HEK293 (cell line): ENCODE measurements around the gene NHS.

ENCODE experiments used
- CTCF ChIA-PET: fragments of 350-600 bp; formaldehyde crosslinking; extraction: SDS; loops from one replicate; lab custom pipeline; 2021; ENCODE audit warnings: antibody characterized with exemption; lab: Yijun Ruan, JAX
- POLR2A ChIA-PET: fragments of 300-600 bp; formaldehyde crosslinking; extraction: SDS; loops from one replicate; lab custom pipeline; 2020; ENCODE audit warnings: antibody characterized with exemption, inconsistent platforms; lab: Yijun Ruan, JAX
- H3K27ac ChIP-seq: fragments of 200-500 bp; sonication (Bioruptor generic); 2 replicates; pipeline ENCODE4 v1.5.1; 2014; ENCODE audit warnings: low read depth, low read length, control low read depth, inconsistent platforms; ENCODE audit errors: extremely low read depth
- H3K36me3 ChIP-seq, 2 experiments: fragments of 200-500 bp in 1 of 2; sonication (Bioruptor generic) in 1 of 2; 1 replicate in 1 of 2; 2 replicates in 1 of 2; pipeline ENCODE4 v1.5.1; 2014 to 2017; ENCODE audit warnings: inconsistent platforms in 2 of 2, low read length in 2 of 2; ENCODE audit not compliant: control insufficient read depth in 2 of 2, insufficient read depth in 1 of 2
- H3K4me1 ChIP-seq: fragments of 200-500 bp; sonication (Bioruptor generic); 2 replicates; pipeline ENCODE4 v1.5.1; 2014; ENCODE audit warnings: mild to moderate bottlenecking, low read length, inconsistent platforms; ENCODE audit not compliant: control insufficient read depth, insufficient read depth
- H3K4me3 ChIP-seq: 2 replicates; pipeline ENCODE4 v1.5.1; 2011; ENCODE audit warnings: low read depth, mild to moderate bottlenecking, control low read depth, low read length, moderate library complexity
- H3K9me3 ChIP-seq: fragments of 200-500 bp; sonication (Bioruptor generic); 2 replicates; pipeline ENCODE4 v1.5.1; 2014; ENCODE audit warnings: low read depth, low read length, inconsistent platforms; ENCODE audit not compliant: control insufficient read depth, insufficient read depth
- PRDM6 ChIP-seq: fragments of 450-650 bp; formaldehyde crosslinking; IDR thresholded peaks from 2 replicates; pipeline ENCODE4 v1.5.1; 2017; ENCODE audit warnings: missing biosample characterization, missing genetic modification characterization
- SP3 ChIP-seq: fragments of 450-650 bp; formaldehyde crosslinking; IDR thresholded peaks from 2 replicates; pipeline ENCODE4 v1.5.1; 2016; ENCODE audit warnings: missing biosample characterization, missing genetic modification characterization
- ZFP3 ChIP-seq: fragments of 450-650 bp; formaldehyde crosslinking; IDR thresholded peaks from 2 replicates; pipeline ENCODE4 v1.5.1; 2016; ENCODE audit warnings: low read depth, missing biosample characterization, missing genetic modification characterization
- ZFP41 ChIP-seq: fragments of 450-650 bp; formaldehyde crosslinking; IDR thresholded peaks from 2 replicates; pipeline ENCODE4 v1.5.1; 2016; ENCODE audit warnings: missing biosample characterization, missing genetic modification characterization, borderline replicate concordance
- ZFP69B ChIP-seq: fragments of 450-650 bp; formaldehyde crosslinking; IDR thresholded peaks from 2 replicates; pipeline ENCODE4 v1.5.1; 2016; ENCODE audit warnings: missing biosample characterization, missing genetic modification characterization
- ZNF24 ChIP-seq: fragments of 450-650 bp; formaldehyde crosslinking; IDR thresholded peaks from 2 replicates; pipeline ENCODE4 v1.5.1; 2016; ENCODE audit warnings: missing biosample characterization, missing genetic modification characterization
- ZNF274 ChIP-seq, 2 experiments: fragments of 200-500 bp in 1 of 2; fragments of 450-650 bp in 1 of 2; sonication (Bioruptor generic) in 1 of 2; formaldehyde crosslinking in 1 of 2; IDR thresholded peaks; 2 replicates each; pipeline versions ENCODE4 v1.5.1 to v1.6.1; 2014 to 2016; ENCODE audit warnings: borderline replicate concordance in 1 of 2, inconsistent platforms in 1 of 2, low read length in 1 of 2, missing biosample characterization in 1 of 2, missing genetic modification characterization in 1 of 2
- ZNF311 ChIP-seq: fragments of 450-650 bp; formaldehyde crosslinking; IDR thresholded peaks from 2 replicates; pipeline ENCODE4 v1.5.1; 2017; ENCODE audit warnings: missing biosample characterization, missing genetic modification characterization, borderline replicate concordance
- ZNF350 ChIP-seq: fragments of 450-650 bp; formaldehyde crosslinking; IDR thresholded peaks from 2 replicates; pipeline ENCODE4 v1.5.0; 2017; ENCODE audit warnings: missing biosample characterization, mild to moderate bottlenecking, missing genetic modification characterization
- ZNF548 ChIP-seq: fragments of 450-650 bp; formaldehyde crosslinking; IDR thresholded peaks from 2 replicates; pipeline ENCODE4 v1.5.1; 2016; ENCODE audit warnings: missing biosample characterization, missing genetic modification characterization
- ZNF596 ChIP-seq: fragments of 450-650 bp; IDR thresholded peaks from 2 replicates; pipeline ENCODE4 v1.5.0; 2018; ENCODE audit warnings: missing biosample characterization, mild to moderate bottlenecking, missing genetic modification characterization, moderate library complexity
- TF ChIP-seq, protein P1 (sequence below): fragments of 450-650 bp; formaldehyde crosslinking; IDR thresholded peaks from 2 replicates; pipeline ENCODE4 v1.5.1; 2016; ENCODE audit warnings: missing biosample characterization, missing genetic modification characterization
- TF ChIP-seq, protein P2 (sequence below): fragments of 450-650 bp; formaldehyde crosslinking; IDR thresholded peaks from 2 replicates; pipeline ENCODE4 v1.5.1; 2016; ENCODE audit warnings: missing biosample characterization, missing genetic modification characterization

The NHS gene

GRCh38 chrX:17774053-17774452 lies 399.1 kb downstream of the NHS start (continued):
- TF ChIP-seq, protein P1, sequence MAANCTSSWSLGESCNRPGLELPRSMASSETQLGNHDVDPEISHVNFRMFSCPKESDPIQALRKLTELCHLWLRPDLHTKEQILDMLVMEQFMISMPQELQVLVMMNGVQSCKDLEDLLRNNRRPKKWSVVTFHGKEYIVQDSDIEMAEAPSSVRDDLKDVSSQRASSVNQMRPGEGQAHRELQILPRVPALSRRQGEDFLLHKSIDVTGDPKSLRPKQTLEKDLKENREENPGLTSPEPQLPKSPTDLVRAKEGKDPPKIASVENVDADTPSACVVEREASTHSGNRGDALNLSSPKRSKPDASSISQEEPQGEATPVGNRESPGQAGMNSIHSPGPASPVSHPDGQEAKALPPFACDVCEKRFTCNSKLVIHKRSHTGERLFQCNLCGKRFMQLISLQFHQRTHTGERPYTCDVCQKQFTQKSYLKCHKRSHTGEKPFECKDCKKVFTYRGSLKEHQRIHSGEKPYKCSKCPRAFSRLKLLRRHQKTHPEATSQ (tag by site-specific recombination), result no peak

- no peak overlapping the region for H3K27ac ChIP-seq
- no peaks in the 10 kb centered on the region for H3K36me3 ChIP-seq
- no peak overlapping the region for H3K4me3 ChIP-seq
- no peaks in the 10 kb centered on the region for H3K4me1 ChIP-seq
- ChIA-PET POLR2A (no interaction called here), CTCF (no interaction called here)
- no peaks in the 10 kb centered on the region; the same call in 1 of the 2 replicates for H3K9me3 ChIP-seq
- no peak for TF ChIP-seq SP3
- TF ChIP-seq, protein P2, sequence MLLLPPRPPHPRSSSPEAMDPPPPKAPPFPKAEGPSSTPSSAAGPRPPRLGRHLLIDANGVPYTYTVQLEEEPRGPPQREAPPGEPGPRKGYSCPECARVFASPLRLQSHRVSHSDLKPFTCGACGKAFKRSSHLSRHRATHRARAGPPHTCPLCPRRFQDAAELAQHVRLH (tag by site-specific recombination), result no peak
- no peak for TF ChIP-seq ZFP69B
- no peak for TF ChIP-seq ZNF24 (tag by site-specific recombination)
- no peak for TF ChIP-seq ZFP3 (tag by site-specific recombination)
- no peak for TF ChIP-seq ZNF311 (tag by site-specific recombination)
- TF ChIP-seq PRDM6 (tag by site-specific recombination), result no peak
- TF ChIP-seq ZNF350 (tag by site-specific recombination), result no peak
- no peak for TF ChIP-seq ZNF548 (tag by site-specific recombination)
- TF ChIP-seq ZNF596, result no peak
- TF ChIP-seq ZNF274 (IDR thresholded peaks at IDR 0.05; ENCODE audit: low read length), result no peak
- no peak for TF ChIP-seq ZNF274 (tag by site-specific recombination; IDR thresholded peaks at IDR 0.05; ENCODE audit: borderline replicate concordance)
These were observed 404.0 kb downstream of the NHS start for GRCh38 chrX:17778997-17779396.

- no peaks in the 10 kb centered on the region for H3K4me1 ChIP-seq
- no peak for TF ChIP-seq ZFP41
- TF ChIP-seq, all 188 proteins: peak for 0
- H3K36me3 ChIP-seq, result no peaks in the 10 kb centered on the region
- no peak overlapping the region for H3K27ac ChIP-seq
- POLR2A ChIA-PET, result no interaction called here
- no peak overlapping the region for H3K4me3 ChIP-seq
- no peaks in the 10 kb centered on the region; the same call in 1 of the 2 replicates for H3K9me3 ChIP-seq
- CTCF ChIA-PET, result interaction anchor here (1.3 kb wide), 1 partner anchor 9 kb away, joined by 3 read pairs; no protein-coding TSS in a partner anchor
These were observed 404.4 kb downstream of the NHS start for GRCh38 chrX:17779434-17779833.
